ENCODE measurements around the gene FAM98C. TPM values are rescaled to one million over a fixed set of nuclear protein-coding genes. Genes with fewer than 3 reads are reported as not detected.

Gene FAM98C
- total RNA-seq: 11.5 TPM
- long read RNA-seq, full-length matches to known transcripts: 16 of 22 reads
- long read RNA-seq, partial matches to known transcripts: 3 of 22 reads
- long read RNA-seq, other reads (novel, unspliced or antisense): 3 of 22 reads

- peaks cover 26% of the 10 kb centered on the region for H3K36me3 ChIP-seq
- TF ChIP-seq, protein P1, sequence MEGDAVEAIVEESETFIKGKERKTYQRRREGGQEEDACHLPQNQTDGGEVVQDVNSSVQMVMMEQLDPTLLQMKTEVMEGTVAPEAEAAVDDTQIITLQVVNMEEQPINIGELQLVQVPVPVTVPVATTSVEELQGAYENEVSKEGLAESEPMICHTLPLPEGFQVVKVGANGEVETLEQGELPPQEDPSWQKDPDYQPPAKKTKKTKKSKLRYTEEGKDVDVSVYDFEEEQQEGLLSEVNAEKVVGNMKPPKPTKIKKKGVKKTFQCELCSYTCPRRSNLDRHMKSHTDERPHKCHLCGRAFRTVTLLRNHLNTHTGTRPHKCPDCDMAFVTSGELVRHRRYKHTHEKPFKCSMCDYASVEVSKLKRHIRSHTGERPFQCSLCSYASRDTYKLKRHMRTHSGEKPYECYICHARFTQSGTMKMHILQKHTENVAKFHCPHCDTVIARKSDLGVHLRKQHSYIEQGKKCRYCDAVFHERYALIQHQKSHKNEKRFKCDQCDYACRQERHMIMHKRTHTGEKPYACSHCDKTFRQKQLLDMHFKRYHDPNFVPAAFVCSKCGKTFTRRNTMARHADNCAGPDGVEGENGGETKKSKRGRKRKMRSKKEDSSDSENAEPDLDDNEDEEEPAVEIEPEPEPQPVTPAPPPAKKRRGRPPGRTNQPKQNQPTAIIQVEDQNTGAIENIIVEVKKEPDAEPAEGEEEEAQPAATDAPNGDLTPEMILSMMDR (IDR thresholded peaks at IDR 0.05; ENCODE audit: borderline replicate concordance): peak; percentile 99
- DNase-seq: peak; percentile 96
- H3K27me3 ChIP-seq (ENCODE audit: low read depth): peaks cover 36% of the 10 kb centered on the region
- H3K27ac ChIP-seq (replicated peaks): peak within 1 kb of the TSS; percentile 84
- no peaks in the 10 kb centered on the region for H3K9me3 ChIP-seq (replicated peaks)
- H3K4me3 ChIP-seq: peak within 1 kb of the TSS; percentile 96
- intact Hi-C loops (cut with micrococcal nuclease): loop anchor here (10.0 kb wide), 1 partner anchor 232 kb away; no protein-coding TSS in a partner anchor
- peaks cover 18% of the 10 kb centered on the region for H3K4me1 ChIP-seq
Measured at GRCh38 chr19:38402967-38403674, at the start of gene FAM98C. Gene FAM98C, plus strand, starts transcription at chr19:38403093. Its CDS starts 61 bp downstream, at chr19:38403154.

DNA sequence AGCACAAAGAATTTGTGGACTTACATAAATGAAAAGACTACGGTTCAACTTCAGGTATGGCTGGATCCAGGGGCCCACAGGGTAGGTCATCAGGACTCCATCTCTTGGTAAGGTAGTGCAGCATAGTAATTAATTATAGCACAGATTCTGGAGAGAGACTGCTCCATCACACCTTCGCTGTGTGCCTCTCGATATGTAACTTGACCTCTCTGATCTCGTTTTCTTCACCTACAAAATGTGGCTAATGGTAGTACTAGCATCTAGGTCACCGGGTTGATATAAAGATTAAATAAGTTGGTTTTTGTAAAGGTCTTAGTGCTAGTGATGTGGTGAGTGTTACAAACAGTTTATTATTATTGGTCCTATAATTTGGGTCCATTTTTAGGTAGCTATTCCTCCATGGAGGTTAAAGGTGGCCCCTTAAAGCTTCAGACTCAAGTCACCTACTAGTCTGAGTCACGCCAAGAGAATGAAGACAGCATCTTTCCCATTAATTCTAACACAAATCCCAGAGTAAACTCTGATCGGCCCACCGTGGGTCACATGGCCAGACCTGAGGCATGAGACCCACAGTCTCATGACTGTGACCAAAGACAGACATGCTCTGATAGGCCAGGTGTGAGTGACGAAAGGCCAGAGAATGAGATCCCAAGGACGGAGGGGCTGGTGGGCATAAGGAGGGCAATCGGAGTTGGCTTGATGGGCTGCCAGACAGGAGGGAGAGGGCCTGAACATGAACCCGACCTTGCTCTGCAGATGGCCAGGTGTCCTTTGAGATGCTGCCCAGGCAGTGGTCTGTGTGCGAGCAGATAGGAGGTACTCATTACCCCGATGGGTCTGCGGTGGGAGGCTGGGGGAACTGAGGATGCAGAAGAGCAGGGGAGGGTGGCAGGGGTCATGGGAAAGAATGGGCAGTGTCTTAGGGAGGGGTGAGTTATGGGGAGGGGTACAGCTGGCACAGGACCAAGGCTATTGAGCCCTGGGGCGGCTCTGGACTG lies 46.9 kb upstream of the FAM98C start:
- Histone ChIP-seq H3K4me3 (no peak overlapping the region), H3K36me3 (no peaks in the 10 kb centered on the region), H3K27ac (replicated peaks) (no peak overlapping the region), H3K4me1 (no peaks in the 10 kb centered on the region), H3K9me3 (replicated peaks) (no peaks in the 10 kb centered on the region), H3K27me3 (ENCODE audit: low read depth) (peaks cover 93% of the 10 kb centered on the region)
- no peak for DNase-seq
- intact Hi-C loops (cut with micrococcal nuclease): no loop called here
- TF ChIP-seq, protein P1 (IDR thresholded peaks at IDR 0.05; ENCODE audit: borderline replicate concordance): no peak

- no peaks in the 10 kb centered on the region for H3K36me3 ChIP-seq
- peaks cover 20% of the 10 kb centered on the region for H3K4me1 ChIP-seq
- no peak overlapping the region for H3K4me3 ChIP-seq
- H3K27me3 ChIP-seq (ENCODE audit: low read depth): peaks cover 76% of the 10 kb centered on the region
- no peaks in the 10 kb centered on the region for H3K9me3 ChIP-seq (replicated peaks)
- intact Hi-C loops (cut with micrococcal nuclease): no loop called here
- TF ChIP-seq, protein P1 (IDR thresholded peaks at IDR 0.05; ENCODE audit: borderline replicate concordance): no peak
- DNase-seq: no peak
- no peak overlapping the region for H3K27ac ChIP-seq (replicated peaks)
Measured at GRCh38 chr19:38358071-38358470, 44.8 kb upstream of the FAM98C start.

GRCh38 chr19:38359242-38360021 lies 43.5 kb upstream of the FAM98C start:
- H3K27me3 ChIP-seq (ENCODE audit: low read depth): peaks cover 65% of the 10 kb centered on the region
- H3K9me3 ChIP-seq (replicated peaks): no peaks in the 10 kb centered on the region
- H3K4me1 ChIP-seq: peaks cover 20% of the 10 kb centered on the region
- TF ChIP-seq, protein P1 (IDR thresholded peaks at IDR 0.05; ENCODE audit: borderline replicate concordance): no peak
- DNase-seq: no peak
- intact Hi-C loops (cut with micrococcal nuclease): no loop called here
- H3K36me3 ChIP-seq: no peaks in the 10 kb centered on the region
- H3K4me3 ChIP-seq: no peak overlapping the region
- H3K27ac ChIP-seq (replicated peaks): no peak overlapping the region

- intact Hi-C loops (cut with micrococcal nuclease): no loop called here
- Histone ChIP-seq H3K9me3 (replicated peaks) (no peaks in the 10 kb centered on the region), H3K27me3 (ENCODE audit: low read depth) (peaks cover 56% of the 10 kb centered on the region), H3K4me1 (peaks cover 20% of the 10 kb centered on the region), H3K4me3 (no peak overlapping the region), H3K27ac (replicated peaks) (no peak overlapping the region), H3K36me3 (no peaks in the 10 kb centered on the region)
- no peak for DNase-seq
- TF ChIP-seq, protein P1 (IDR thresholded peaks at IDR 0.05; ENCODE audit: borderline replicate concordance): no peak
Measured at GRCh38 chr19:38360351-38360750, 42.5 kb upstream of the FAM98C start.
